NT2/D1 (cell line): Measurements from ENCODE around the gene SCN9A.

ENCODE experiments used
- SUZ12 ChIP-seq: IDR thresholded peaks from 2 replicates; pipeline ENCODE4 v1.6.1; 2011; ENCODE audit not compliant: insufficient read length, insufficient read depth; ENCODE audit errors: extremely low read depth
- YY1 ChIP-seq: IDR thresholded peaks from 2 replicates; pipeline ENCODE4 v1.6.1; 2011; ENCODE audit not compliant: insufficient read length, insufficient read depth
- ZNF274 ChIP-seq: IDR thresholded peaks from 2 replicates; pipeline ENCODE4 v1.6.1; 2011; ENCODE audit warnings: mild to moderate bottlenecking, low read depth, low read length

DNA sequence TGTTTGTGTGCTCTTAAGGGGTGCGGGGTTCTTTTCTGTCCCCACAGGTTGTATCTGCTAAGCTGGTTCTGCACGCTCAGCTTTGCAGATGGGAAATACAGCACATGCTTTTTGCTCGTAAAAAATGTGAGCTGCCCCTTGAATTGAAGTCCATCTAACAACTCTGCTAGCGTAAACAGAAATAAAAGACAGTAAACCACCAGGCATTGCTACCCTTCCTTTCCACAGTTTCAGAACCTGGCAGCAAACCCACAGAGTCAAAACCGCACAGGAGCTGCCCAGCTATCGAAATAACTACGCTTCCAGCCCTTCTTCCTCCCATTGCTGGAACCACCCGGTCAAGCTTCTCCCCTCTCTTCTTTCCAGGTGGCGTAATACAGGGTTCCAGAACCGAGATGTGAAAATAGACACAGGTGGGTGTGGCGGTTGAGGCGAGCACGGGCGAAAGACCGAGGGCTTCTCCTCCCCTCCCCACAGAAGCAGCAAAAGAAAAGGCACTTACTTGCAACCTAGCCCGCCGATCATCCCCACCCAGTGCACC, 479 bp downstream of the SCN9A start:
- TF ChIP-seq ZNF274 (no peak), SUZ12 (no peak), YY1 (no peak)
